Measurements from ENCODE around the gene APIP.

APIP gene

GRCh38 chr11:34941688-34942087, 25.5 kb upstream of the APIP start:
- Histone ChIP-seq H3K4me1 (ENCODE audit: control insufficient read depth in 1 of 2, insufficient read depth in 2 of 2, low read length in 2 of 2) (peaks cover 0 to 10% of the 10 kb centered on the region in 2 donors), H3K27me3 (ENCODE audit: low read depth, low read length) (no peaks in the 10 kb centered on the region), H3K9me3 (ENCODE audit: control insufficient read depth in 1 of 2, low read length in 2 of 2) (no peaks in the 10 kb centered on the region), H3K27ac (ENCODE audit: low read length) (no peak overlapping the region), H3K36me3 (ENCODE audit: control insufficient read depth in 1 of 2, insufficient read depth in 2 of 2, low read length in 2 of 2) (no peaks in the 10 kb centered on the region), H3K4me3 (ENCODE audit: low read depth in 1 of 2, low read length in 2 of 2) (no peak overlapping the region)

- H3K27ac ChIP-seq (ENCODE audit: low read length) = no peak overlapping the region
- H3K4me1 ChIP-seq (ENCODE audit: control insufficient read depth in 1 of 2, insufficient read depth in 2 of 2, low read length in 2 of 2) = peaks cover 0 to 10% of the 10 kb centered on the region in 2 donors
- no peaks in the 10 kb centered on the region for H3K9me3 ChIP-seq (ENCODE audit: control insufficient read depth in 1 of 2, low read length in 2 of 2)
- no peaks in the 10 kb centered on the region for H3K36me3 ChIP-seq (ENCODE audit: control insufficient read depth in 1 of 2, insufficient read depth in 2 of 2, low read length in 2 of 2)
- H3K27me3 ChIP-seq (ENCODE audit: low read depth, low read length) = no peaks in the 10 kb centered on the region
- no peak overlapping the region for H3K4me3 ChIP-seq (ENCODE audit: low read depth in 1 of 2, low read length in 2 of 2)
Observed at GRCh38 chr11:34940026-34940677, 24.0 kb upstream of the APIP start.

- peaks cover 0 to 10% of the 10 kb centered on the region in 2 donors for H3K4me1 ChIP-seq (ENCODE audit: control insufficient read depth in 1 of 2, insufficient read depth in 2 of 2, low read length in 2 of 2)
- H3K27ac ChIP-seq (ENCODE audit: low read length) = no peak overlapping the region
- peaks cover 0 to 5% of the 10 kb centered on the region in 2 donors for H3K36me3 ChIP-seq (ENCODE audit: control insufficient read depth in 1 of 2, insufficient read depth in 2 of 2, low read length in 2 of 2)
- no peaks in the 10 kb centered on the region for H3K27me3 ChIP-seq (ENCODE audit: low read depth, low read length)
- no peak overlapping the region for H3K4me3 ChIP-seq (ENCODE audit: low read depth in 1 of 2, low read length in 2 of 2)
- no peaks in the 10 kb centered on the region for H3K9me3 ChIP-seq (ENCODE audit: control insufficient read depth in 1 of 2, low read length in 2 of 2)
Observed at GRCh38 chr11:34938611-34939010, 22.4 kb upstream of the APIP start.

- H3K4me1 ChIP-seq (ENCODE audit: control insufficient read depth in 1 of 2, insufficient read depth in 2 of 2, low read length in 2 of 2) = peaks cover 0 to 10% of the 10 kb centered on the region in 2 donors
- no peak overlapping the region for H3K27ac ChIP-seq (ENCODE audit: low read length)
- no peak overlapping the region for H3K4me3 ChIP-seq (ENCODE audit: low read depth in 1 of 2, low read length in 2 of 2)
- H3K36me3 ChIP-seq (ENCODE audit: control insufficient read depth in 1 of 2, insufficient read depth in 2 of 2, low read length in 2 of 2) = peaks cover 0 to 10% of the 10 kb centered on the region in 2 donors
- no peaks in the 10 kb centered on the region for H3K27me3 ChIP-seq (ENCODE audit: low read depth, low read length)
- no peaks in the 10 kb centered on the region for H3K9me3 ChIP-seq (ENCODE audit: control insufficient read depth in 1 of 2, low read length in 2 of 2)
Observed at GRCh38 chr11:34936945-34937629, 20.9 kb upstream of the APIP start.

- H3K36me3 ChIP-seq (ENCODE audit: control insufficient read depth in 1 of 2, insufficient read depth in 2 of 2, low read length in 2 of 2) = peaks cover 0 to 10% of the 10 kb centered on the region in 2 donors
- no peaks in the 10 kb centered on the region for H3K27me3 ChIP-seq (ENCODE audit: low read depth, low read length)
- no peak overlapping the region for H3K4me3 ChIP-seq (ENCODE audit: low read depth in 1 of 2, low read length in 2 of 2)
- no peaks in the 10 kb centered on the region for H3K9me3 ChIP-seq (ENCODE audit: control insufficient read depth in 1 of 2, low read length in 2 of 2)
- H3K27ac ChIP-seq (ENCODE audit: low read length) = no peak overlapping the region
- H3K4me1 ChIP-seq (ENCODE audit: control insufficient read depth in 1 of 2, insufficient read depth in 2 of 2, low read length in 2 of 2) = peaks cover 10 to 28% of the 10 kb centered on the region in 2 donors
Observed at GRCh38 chr11:34929794-34930763, 13.9 kb upstream of the APIP start.

DNA sequence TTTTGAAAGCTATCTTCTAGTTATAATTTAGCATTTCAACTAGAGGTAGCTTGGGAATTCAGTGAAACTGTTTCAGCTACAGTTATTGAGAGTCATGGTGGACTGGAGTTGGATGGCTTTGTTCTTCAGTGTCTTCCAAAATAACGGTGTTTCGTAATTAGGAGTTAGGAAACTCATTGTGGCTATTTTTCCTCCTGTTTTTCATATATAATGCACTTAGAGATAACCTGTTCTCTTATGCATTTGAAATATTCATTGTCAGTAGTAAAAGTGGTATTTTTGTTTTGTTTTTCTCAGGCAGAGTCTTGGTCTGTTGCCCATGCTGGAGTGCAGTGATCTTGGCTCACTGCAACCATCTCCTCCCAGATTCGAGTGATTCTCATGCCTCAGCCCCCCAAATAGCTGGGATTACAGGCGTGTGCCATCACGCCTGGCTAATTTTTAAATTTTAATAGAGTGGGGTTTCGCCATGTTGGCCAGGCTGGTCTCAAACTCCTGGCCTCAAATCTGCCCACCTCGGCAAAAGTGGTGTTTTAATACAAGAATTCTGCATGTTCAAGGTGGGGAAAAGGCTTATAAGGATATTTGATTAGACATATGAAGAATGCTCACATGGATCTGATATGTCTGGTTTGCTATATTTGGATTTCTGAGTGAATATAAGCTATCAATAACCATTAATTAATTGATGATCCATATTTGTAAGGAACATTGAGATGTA, 12.9 kb upstream of the APIP start:
- peaks cover 0 to 8% of the 10 kb centered on the region in 2 donors for H3K36me3 ChIP-seq (ENCODE audit: control insufficient read depth in 1 of 2, insufficient read depth in 2 of 2, low read length in 2 of 2)
- peaks cover 10 to 35% of the 10 kb centered on the region in 2 donors for H3K4me1 ChIP-seq (ENCODE audit: control insufficient read depth in 1 of 2, insufficient read depth in 2 of 2, low read length in 2 of 2)
- H3K27me3 ChIP-seq (ENCODE audit: low read depth, low read length) = no peaks in the 10 kb centered on the region
- H3K27ac ChIP-seq (ENCODE audit: low read length) = no peak overlapping the region
- no peaks in the 10 kb centered on the region for H3K9me3 ChIP-seq (ENCODE audit: control insufficient read depth in 1 of 2, low read length in 2 of 2)
- H3K4me3 ChIP-seq (ENCODE audit: low read depth in 1 of 2, low read length in 2 of 2) = no peak overlapping the region

- Histone ChIP-seq H3K9me3 (ENCODE audit: control insufficient read depth in 1 of 2, low read length in 2 of 2) (no peaks in the 10 kb centered on the region), H3K27ac (ENCODE audit: low read length) (no peak overlapping the region), H3K4me1 (ENCODE audit: control insufficient read depth in 1 of 2, insufficient read depth in 2 of 2, low read length in 2 of 2) (peaks cover 10 to 37% of the 10 kb centered on the region in 2 donors), H3K27me3 (ENCODE audit: low read depth, low read length) (no peaks in the 10 kb centered on the region), H3K4me3 (ENCODE audit: low read depth in 1 of 2, low read length in 2 of 2) (no peak overlapping the region), H3K36me3 (ENCODE audit: control insufficient read depth in 1 of 2, insufficient read depth in 2 of 2, low read length in 2 of 2) (peaks cover 0 to 4% of the 10 kb centered on the region in 2 donors)
Observed at GRCh38 chr11:34928268-34928959, 12.2 kb upstream of the APIP start.

DNA sequence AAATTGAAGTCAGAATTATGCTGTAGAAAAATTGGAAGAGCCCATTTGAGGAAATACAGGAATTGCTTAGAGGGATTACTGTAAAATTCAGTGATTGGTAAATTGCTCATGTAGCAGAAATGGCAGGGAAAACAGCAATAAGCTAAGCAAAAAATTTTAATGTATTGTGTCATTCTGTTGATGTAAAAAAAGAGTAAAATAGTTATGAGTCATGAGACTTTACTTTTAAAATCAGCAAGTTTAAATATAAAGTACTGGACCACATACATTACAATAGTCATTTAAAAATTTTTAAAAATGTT, 10.6 kb upstream of the APIP start:
- no peaks in the 10 kb centered on the region for H3K9me3 ChIP-seq (ENCODE audit: control insufficient read depth in 1 of 2, low read length in 2 of 2)
- no peak overlapping the region for H3K4me3 ChIP-seq (ENCODE audit: low read depth in 1 of 2, low read length in 2 of 2)
- peaks cover 10 to 37% of the 10 kb centered on the region in 2 donors for H3K4me1 ChIP-seq (ENCODE audit: control insufficient read depth in 1 of 2, insufficient read depth in 2 of 2, low read length in 2 of 2)
- no peaks in the 10 kb centered on the region for H3K27me3 ChIP-seq (ENCODE audit: low read depth, low read length)
- no peak overlapping the region for H3K27ac ChIP-seq (ENCODE audit: low read length)
- H3K36me3 ChIP-seq (ENCODE audit: control insufficient read depth in 1 of 2, insufficient read depth in 2 of 2, low read length in 2 of 2) = no peaks in the 10 kb centered on the region

GRCh38 chr11:34926101-34926830, 10.1 kb upstream of the APIP start:
- peaks cover 10 to 37% of the 10 kb centered on the region in 2 donors for H3K4me1 ChIP-seq (ENCODE audit: control insufficient read depth in 1 of 2, insufficient read depth in 2 of 2, low read length in 2 of 2)
- H3K27ac ChIP-seq (ENCODE audit: low read length) = no peak overlapping the region
- no peak overlapping the region for H3K4me3 ChIP-seq (ENCODE audit: low read depth in 1 of 2, low read length in 2 of 2)
- H3K27me3 ChIP-seq (ENCODE audit: low read depth, low read length) = no peaks in the 10 kb centered on the region
- no peaks in the 10 kb centered on the region for H3K36me3 ChIP-seq (ENCODE audit: control insufficient read depth in 1 of 2, insufficient read depth in 2 of 2, low read length in 2 of 2)
- H3K9me3 ChIP-seq (ENCODE audit: control insufficient read depth in 1 of 2, low read length in 2 of 2) = no peaks in the 10 kb centered on the region

- no peaks in the 10 kb centered on the region for H3K36me3 ChIP-seq (ENCODE audit: control insufficient read depth in 1 of 2, insufficient read depth in 2 of 2, low read length in 2 of 2)
- H3K27me3 ChIP-seq (ENCODE audit: low read depth, low read length) = no peaks in the 10 kb centered on the region
- H3K9me3 ChIP-seq (ENCODE audit: control insufficient read depth in 1 of 2, low read length in 2 of 2) = no peaks in the 10 kb centered on the region
- no peak overlapping the region for H3K4me3 ChIP-seq (ENCODE audit: low read depth in 1 of 2, low read length in 2 of 2)
- no peak overlapping the region for H3K27ac ChIP-seq (ENCODE audit: low read length)
- H3K4me1 ChIP-seq (ENCODE audit: control insufficient read depth in 1 of 2, insufficient read depth in 2 of 2, low read length in 2 of 2) = peaks cover 10 to 37% of the 10 kb centered on the region in 2 donors
Observed at GRCh38 chr11:34924714-34925113, 8.5 kb upstream of the APIP start.
